HepG2 (cell line): ENCODE measurements around the gene AGGF1. TPM values are rescaled to one million over a fixed set of nuclear protein-coding genes. Genes with fewer than 3 reads are reported as not detected.

Experiments
- ATAC-seq: fragments of 200-7000 bp; cut with Tn5 transposase; 3 replicates; pipeline ENCODE4 v1.9.1; 2020; ENCODE audit warnings: mild to moderate bottlenecking, moderate library complexity
- BruUV-seq: library from RNA; stranded (reverse); fragments of 400-500 nt; replicated peaks from 2 replicates; lab custom pipeline; 2021; lab: Mats Ljungman, UMichigan
- CTCF ChIA-PET: fragments of 300-600 bp; formaldehyde crosslinking; extraction: SDS; loops from one replicate; lab custom pipeline; 2021; ENCODE audit warnings: low total read pairs, inconsistent platforms, low intra/inter-chr PET ratio; lab: Yijun Ruan, JAX
- POLR2A ChIA-PET: fragments of 350-600 bp; sonication (Branson Sonifier 250); formaldehyde crosslinking; loops from one replicate; lab custom pipeline; 2020; ENCODE audit warnings: antibody characterized with exemption, inconsistent platforms; lab: Yijun Ruan, JAX
- DNase-seq: peaks from one replicate; pipeline ENCODE4 v3.0.0-alpha.2; 2015; ENCODE audit warnings: low spot score
- FAIRE-seq: peaks from 3 replicates; lab custom pipeline; 2011; peaks lifted over from hg19 to GRCh38; lab: Jason Lieb, UNC
- H2AFZ ChIP-seq: one replicate; pipeline ENCODE4 v1.6.1; 2011; ENCODE audit warnings: low read length, inconsistent platforms
- H3K27ac ChIP-seq: fragments of 300-600 bp; 3 replicates; pipeline ENCODE4 v1.8.0; 2011; ENCODE audit warnings: mixed run types, mild to moderate bottlenecking, mixed read lengths, low read length, inconsistent platforms; ENCODE audit not compliant: insufficient read depth; ENCODE audit errors: extremely low read length
- H3K27me3 ChIP-seq, 2 experiments: fragments of 200-600 bp in 1 of 2; 2 replicates in 1 of 2; 3 replicates in 1 of 2; pipeline versions ENCODE4 v1.6.0 to v1.8.0; 2011; ENCODE audit warnings: low read length in 2 of 2, mild to moderate bottlenecking in 2 of 2, moderate library complexity in 2 of 2, inconsistent platforms in 1 of 2; ENCODE audit not compliant: insufficient read depth in 2 of 2, control insufficient read depth in 1 of 2
- H3K36me3 ChIP-seq, 2 experiments: fragments of 200-600 bp in 1 of 2; replicated peaks in 1 of 2; 2 replicates in 1 of 2; 3 replicates in 1 of 2; pipeline versions ENCODE4 v1.5.1 to v1.8.0; 2011; ENCODE audit warnings: low read length in 2 of 2, inconsistent platforms in 1 of 2; ENCODE audit not compliant: insufficient read depth in 2 of 2, control insufficient read depth in 1 of 2
- H3K4me1 ChIP-seq: 2 replicates; pipeline ENCODE4 v1.5.1; 2012; ENCODE audit warnings: low read length, inconsistent platforms; ENCODE audit not compliant: insufficient read depth
- H3K4me2 ChIP-seq: 2 replicates; pipeline ENCODE4 v1.6.0; 2011; ENCODE audit warnings: low read depth, low read length, inconsistent platforms
- H3K4me3 ChIP-seq, 3 experiments: fragments of 200-600 bp in 1 of 3; sonication (generic), shearing (Covaris generic) in 1 of 3; replicated peaks in 1 of 3; 2 replicates each; pipeline ENCODE4 v1.5.1; 2011 to 2016; ENCODE audit warnings: low read length in 3 of 3, inconsistent platforms in 2 of 3, low read depth in 2 of 3, mild to moderate bottlenecking in 2 of 3, control low read depth in 1 of 3, mixed read lengths in 1 of 3; ENCODE audit not compliant: insufficient read depth in 1 of 3
- H3K79me2 ChIP-seq: one replicate; pipeline ENCODE4 v1.6.1; 2011; ENCODE audit warnings: low read length, inconsistent platforms; ENCODE audit not compliant: insufficient read depth
- H3K9ac ChIP-seq: 2 replicates; pipeline ENCODE4 v1.6.0; 2011; ENCODE audit warnings: mild to moderate bottlenecking, low read depth, low read length, inconsistent platforms; ENCODE audit not compliant: insufficient read depth
- H3K9me3 ChIP-seq: 2 replicates; pipeline ENCODE4 v1.5.1; 2012; ENCODE audit warnings: mild to moderate bottlenecking, low read length
- H4K20me1 ChIP-seq: 2 replicates; pipeline ENCODE4 v1.6.0; 2011; ENCODE audit warnings: inconsistent platforms, mild to moderate bottlenecking, low read length, moderate library complexity; ENCODE audit not compliant: insufficient read depth
- CENPBD1 ChIP-seq: sonication (generic); formaldehyde crosslinking; IDR thresholded peaks from 2 replicates; pipeline ENCODE4 v1.8.0; 2022; ENCODE audit warnings: missing genetic modification reagents, low read depth, mild to moderate bottlenecking, borderline replicate concordance
- CREB1 ChIP-seq, 2 experiments: fragments of 450-650 bp in 1 of 2; IDR thresholded peaks; 2 replicates each; pipeline ENCODE4 v1.6.1; 2016 to 2017; ENCODE audit warnings: control low read depth in 1 of 2, mild to moderate bottlenecking in 1 of 2, missing compliant biosample characterization in 1 of 2, missing genetic modification characterization in 1 of 2
- DRAP1 ChIP-seq: IDR thresholded peaks from 2 replicates; pipeline ENCODE4 v1.6.1; 2016; ENCODE audit warnings: missing genetic modification reagents, missing compliant biosample characterization
- HIC2 ChIP-seq: sonication (generic); formaldehyde crosslinking; IDR thresholded peaks from 2 replicates; pipeline ENCODE4 v1.9.0; 2022; ENCODE audit warnings: low read depth, missing genetic modification reagents
- IRF1 ChIP-seq: sonication (generic); formaldehyde crosslinking; IDR thresholded peaks from 2 replicates; pipeline ENCODE4 v1.4.0; 2020; ENCODE audit warnings: low read depth, mild to moderate bottlenecking, missing genetic modification reagents
- MAFK ChIP-seq, 2 experiments: IDR thresholded peaks in 1 of 2; conservative IDR thresholded peaks in 1 of 2; 2 replicates each; pipeline ENCODE4 v1.6.1; 2011; ENCODE audit warnings: improper control_type of control experiment in 2 of 2, low read length in 2 of 2
- TFDP2 ChIP-seq: sonication (generic); formaldehyde crosslinking; IDR thresholded peaks from 2 replicates; pipeline ENCODE4 v1.4.0; 2020; ENCODE audit warnings: missing genetic modification reagents
- WGBS: methylation state at CpG from one replicate; pipeline ENCODE4 v1.1.6; 2017; ENCODE audit warnings: low lambda C conversion rate; 5-methylcytosine and 5-hydroxymethylcytosine counted together
- in situ Hi-C: cut with HindIII; loops from 2 replicates; pipeline ENCODE4 v1.10.0; 2017; ENCODE audit warnings: low pct_unique_long_range_greater_than_20kb; ENCODE audit not compliant: extremely low pct_ligation_motif_present
- intact Hi-C: fragments of 100-400 bp; cut with micrococcal nuclease; formaldehyde crosslinking; loops from one replicate; pipeline ENCODE4 v1.10.0; 2022; ENCODE audit not compliant: unreplicated experiment
- polyA plus RNA-seq, 8 experiments: library from polyadenylated mRNA; depleted of rRNA in 3 of 8; stranded (reverse) in 7 of 8; unstranded in 1 of 8; fragments of >200 nt; fragmentation: Illumina TruSeq in 4 of 8; extraction: Trizol in 4 of 8; gene quantifications; 2 replicates each; pipeline versions ENCODE4 v1.2.1 to v1.2.3, GENCODE V29; 2011 to 2016; ENCODE audit warnings: low read depth in 4 of 8, missing spikeins in 1 of 8, mixed read lengths in 1 of 8; ENCODE audit not compliant: insufficient read depth in 1 of 8
- total RNA-seq, 5 experiments: library from RNA; depleted of rRNA; stranded (reverse); fragments of >200 nt; fragmentation: Illumina TruSeq; extraction: Trizol; gene quantifications; 2 replicates each; pipeline ENCODE4 v1.2.3, GENCODE V29; 2016; ENCODE audit warnings: low read depth in 1 of 5

Gene AGGF1
- total and polyA plus RNA-seq, 2 of the 13 experiments (the other 11 are each of a cell fraction or from before 2014, with no cell fraction given) = 12.9 to 15.5 TPM

GRCh38 chr5:77016962-77017361 is 13.2 kb upstream of the AGGF1 start:
- H2AFZ ChIP-seq = no peak overlapping the region
- H4K20me1 ChIP-seq = no peaks in the 10 kb centered on the region
- WGBS = 0% methylated on average over 1 of the region's 1 CpG
- H3K36me3 ChIP-seq = no peaks in the 10 kb centered on the region
- intact Hi-C loops (loop anchor here (1.0 kb wide), 1 partner anchor 149 kb away; no protein-coding TSS in a partner anchor), in situ Hi-C loops (loop anchor here (5.0 kb wide), 1 partner anchor 150 kb away; no protein-coding TSS in a partner anchor)
- no peak for DNase-seq
- H3K4me3 ChIP-seq = no peak overlapping the region
- BruUV-seq = no TSS peak
- TF ChIP-seq IRF1 (CRISPR knock-in tag) (no peak), MAFK (conservative IDR thresholded peaks at IDR 0.05 in 1 of 2, IDR thresholded peaks at IDR 0.05 in 1 of 2; ENCODE audit: low read length in 2 of 2) (no peak), DRAP1 (CRISPR knock-in tag) (no peak), HIC2 (CRISPR knock-in tag) (no peak), CENPBD1 (no peak), TFDP2 (CRISPR knock-in tag) (no peak), CREB1 (IDR thresholded peaks at IDR 0.05) (peak; percentile 66), CREB1 (CRISPR knock-in tag; IDR thresholded peaks at IDR 0.05) (no peak)
- H3K9me3 ChIP-seq = no peaks in the 10 kb centered on the region
- ChIA-PET POLR2A (no interaction called here), CTCF (interaction anchor here (2.2 kb wide), 1 partner anchor 150 kb away, joined by 8 read pairs; no protein-coding TSS in a partner anchor)
- no peak overlapping the region for H3K27ac ChIP-seq
- no peak overlapping the region for H3K9ac ChIP-seq
- no peaks in the 10 kb centered on the region for H3K4me1 ChIP-seq
- no peak for ATAC-seq
- H3K4me2 ChIP-seq = no peak overlapping the region
- H3K27me3 ChIP-seq = no peaks in the 10 kb centered on the region
- no peak for FAIRE-seq
- no peaks in the 10 kb centered on the region for H3K79me2 ChIP-seq
